Parathyroid adenoma (tissue), 2 donors: ENCODE data around the gene LXN.

ENCODE experiments used
- H2AFZ ChIP-seq: fragments of 300-600 bp; sonication (generic); one replicate; pipeline ENCODE4 v1.7.0; 2017; ENCODE audit warnings: antibody characterized with exemption, mild to moderate bottlenecking
- H3K27ac ChIP-seq: fragments of 300-600 bp; sonication (generic); one replicate; pipeline ENCODE4 v1.7.0; 2017
- H3K27me3 ChIP-seq: fragments of 300-600 bp; sonication (generic); one replicate; pipeline ENCODE4 v1.7.0; 2017; ENCODE audit warnings: low read length; ENCODE audit not compliant: control insufficient read depth, insufficient read depth
- H3K36me3 ChIP-seq: fragments of 300-600 bp; sonication (generic); one replicate; pipeline ENCODE4 v1.7.0; 2017; ENCODE audit warnings: low read length; ENCODE audit not compliant: control insufficient read depth, insufficient read depth
- H3K4me1 ChIP-seq: fragments of 300-600 bp; sonication (generic); one replicate; pipeline ENCODE4 v1.7.0; 2017; ENCODE audit warnings: control low read depth
- H3K4me2 ChIP-seq: fragments of 300-600 bp; sonication (generic); one replicate; pipeline ENCODE4 v1.7.0; 2017; ENCODE audit warnings: low read length
- H3K4me3 ChIP-seq: fragments of 300-600 bp; sonication (generic); one replicate; pipeline ENCODE4 v1.7.0; 2017; ENCODE audit warnings: low read depth, low read length
- H3K79me2 ChIP-seq: fragments of 300-600 bp; sonication (generic); one replicate; pipeline ENCODE4 v1.7.0; 2017; ENCODE audit warnings: control low read depth
- H3K9ac ChIP-seq: fragments of 300-600 bp; sonication (generic); one replicate; pipeline ENCODE4 v1.7.0; 2017; ENCODE audit warnings: mild to moderate bottlenecking
- H3K9me3 ChIP-seq: fragments of 300-600 bp; sonication (generic); one replicate; pipeline ENCODE4 v1.7.0; 2017; ENCODE audit warnings: low read length; ENCODE audit not compliant: control insufficient read depth
- CTCF ChIP-seq: fragments of 300-600 bp; sonication (generic); IDR thresholded peaks from one replicate; pipeline ENCODE4 v1.7.0; 2017; ENCODE audit warnings: antibody characterized with exemption, mild to moderate bottlenecking
- donor health status: primary hyperparathyroidism.

The LXN gene

GRCh38 chr3:158640646-158641045, 31.8 kb downstream of the LXN start:
- Histone ChIP-seq H3K9ac (no peak overlapping the region), H3K9me3 (no peaks in the 10 kb centered on the region)
- no peak for TF ChIP-seq CTCF

GRCh38 chr3:158631981-158632380, 40.5 kb downstream of the LXN start:
- TF ChIP-seq CTCF: no peak
- no peak overlapping the region for H3K27ac ChIP-seq
- H2AFZ ChIP-seq: no peak overlapping the region
- H3K4me2 ChIP-seq: no peak overlapping the region
- no peak overlapping the region for H3K4me3 ChIP-seq
- no peaks in the 10 kb centered on the region for H3K36me3 ChIP-seq
- H3K9ac ChIP-seq: no peak overlapping the region
- H3K9me3 ChIP-seq: no peaks in the 10 kb centered on the region
- H3K4me1 ChIP-seq: no peaks in the 10 kb centered on the region
- H3K79me2 ChIP-seq: no peaks in the 10 kb centered on the region
- H3K27me3 ChIP-seq: no peaks in the 10 kb centered on the region

More at GRCh38 chr3:158640646-158641045, 31.8 kb downstream of the LXN start:
- no peak overlapping the region for H2AFZ ChIP-seq
- H3K4me1 ChIP-seq: no peaks in the 10 kb centered on the region
- no peaks in the 10 kb centered on the region for H3K79me2 ChIP-seq
- no peak overlapping the region for H3K4me2 ChIP-seq
- H3K27ac ChIP-seq: no peak overlapping the region
- H3K4me3 ChIP-seq: no peak overlapping the region
- no peaks in the 10 kb centered on the region for H3K36me3 ChIP-seq
- no peaks in the 10 kb centered on the region for H3K27me3 ChIP-seq

- Histone ChIP-seq H2AFZ (no peak overlapping the region), H3K9me3 (no peaks in the 10 kb centered on the region)
Observed at GRCh38 chr3:158625881-158626280, 46.6 kb downstream of the LXN start.

GRCh38 chr3:158617982-158618875, 54.2 kb downstream of the LXN start:
- Histone ChIP-seq H3K36me3 (no peaks in the 10 kb centered on the region), H3K79me2 (no peaks in the 10 kb centered on the region), H3K9ac (no peak overlapping the region), H3K27ac (no peak overlapping the region), H3K4me1 (no peaks in the 10 kb centered on the region), H3K4me2 (no peak overlapping the region), H2AFZ (no peak overlapping the region), H3K4me3 (no peak overlapping the region), H3K27me3 (no peaks in the 10 kb centered on the region), H3K9me3 (no peaks in the 10 kb centered on the region)
- TF ChIP-seq CTCF: no peak

More at GRCh38 chr3:158625881-158626280, 46.6 kb downstream of the LXN start:
- TF ChIP-seq CTCF: no peak
- Histone ChIP-seq H3K27me3 (no peaks in the 10 kb centered on the region), H3K79me2 (no peaks in the 10 kb centered on the region), H3K4me2 (no peak overlapping the region), H3K9ac (no peak overlapping the region), H3K4me1 (no peaks in the 10 kb centered on the region), H3K27ac (no peak overlapping the region), H3K36me3 (no peaks in the 10 kb centered on the region), H3K4me3 (no peak overlapping the region)
